HEK293T (cell line): Measurements from ENCODE around the gene FAM3C.
A peak's percentile ranks its signal among the peaks of the same experiment; 100 is the strongest.

Source experiments
- CTCF ChIA-PET: fragments of 350-600 bp; formaldehyde crosslinking; extraction: SDS; loops from one replicate; lab custom pipeline; 2021; ENCODE audit warnings: antibody characterized with exemption, inconsistent platforms; lab: Yijun Ruan, JAX
- POLR2A ChIA-PET: fragments of 350-600 bp; formaldehyde crosslinking; extraction: SDS; loops from one replicate; lab custom pipeline; 2020; ENCODE audit warnings: antibody characterized with exemption, inconsistent platforms; lab: Yijun Ruan, JAX
- DNase-seq: peaks from one replicate; pipeline ENCODE4 v3.0.0; 2012; ENCODE audit warnings: mixed read lengths; ENCODE audit errors: extremely low spot score
- ARNT ChIP-seq: fragments of 450-650 bp; IDR thresholded peaks from 2 replicates; pipeline ENCODE4 v1.6.1; 2017; ENCODE audit warnings: mild to moderate bottlenecking
- BHLHE40 ChIP-seq: fragments of 450-650 bp; IDR thresholded peaks from 2 replicates; pipeline ENCODE4 v1.6.1; 2016; ENCODE audit warnings: mild to moderate bottlenecking, moderate library complexity, borderline replicate concordance
- CTBP1 ChIP-seq: fragments of 450-650 bp; IDR thresholded peaks from 2 replicates; pipeline ENCODE4 v1.6.1; 2016; ENCODE audit warnings: borderline replicate concordance
- ELF4 ChIP-seq: fragments of 450-650 bp; IDR thresholded peaks from 2 replicates; pipeline ENCODE4 v1.6.1; 2017; ENCODE audit warnings: antibody characterized with exemption
- FOXA1 ChIP-seq: fragments of 450-650 bp; IDR thresholded peaks from 2 replicates; pipeline ENCODE4 v1.6.1; 2016; ENCODE audit warnings: mild to moderate bottlenecking
- FOXK2 ChIP-seq: fragments of 450-650 bp; IDR thresholded peaks from 2 replicates; pipeline ENCODE4 v1.6.1; 2016; ENCODE audit warnings: mild to moderate bottlenecking
- FOXM1 ChIP-seq: fragments of 450-650 bp; IDR thresholded peaks from 2 replicates; pipeline ENCODE4 v1.6.1; 2017; ENCODE audit warnings: mild to moderate bottlenecking, borderline replicate concordance
- HDGF ChIP-seq: fragments of 450-650 bp; IDR thresholded peaks from 2 replicates; pipeline ENCODE4 v1.6.1; 2017; ENCODE audit warnings: antibody characterized with exemption, borderline replicate concordance
- L3MBTL2 ChIP-seq: fragments of 450-650 bp; conservative IDR thresholded peaks from 2 replicates; pipeline ENCODE4 v1.6.1; 2016; ENCODE audit warnings: mild to moderate bottlenecking
- LEF1 ChIP-seq: fragments of 450-650 bp; IDR thresholded peaks from 2 replicates; pipeline ENCODE4 v1.6.1; 2017; ENCODE audit warnings: mild to moderate bottlenecking, borderline replicate concordance
- NFRKB ChIP-seq: fragments of 450-650 bp; IDR thresholded peaks from 2 replicates; pipeline ENCODE4 v1.6.1; 2016; ENCODE audit warnings: mild to moderate bottlenecking, moderate library complexity
- SP1 ChIP-seq: fragments of 450-650 bp; IDR thresholded peaks from 2 replicates; pipeline ENCODE4 v1.6.1; 2017
- SUZ12 ChIP-seq: fragments of 450-650 bp; IDR thresholded peaks from 2 replicates; pipeline ENCODE4 v1.6.1; 2016; ENCODE audit warnings: mild to moderate bottlenecking
- TARDBP ChIP-seq: fragments of 450-650 bp; IDR thresholded peaks from 2 replicates; pipeline ENCODE4 v1.6.1; 2016
- ZNF384 ChIP-seq: fragments of 450-650 bp; IDR thresholded peaks from 2 replicates; pipeline ENCODE4 v1.6.1; 2016
- TF ChIP-seq, protein P1 (sequence below): fragments of 450-650 bp; IDR thresholded peaks from 2 replicates; pipeline ENCODE4 v1.6.1; 2016

FAM3C gene

DNA sequence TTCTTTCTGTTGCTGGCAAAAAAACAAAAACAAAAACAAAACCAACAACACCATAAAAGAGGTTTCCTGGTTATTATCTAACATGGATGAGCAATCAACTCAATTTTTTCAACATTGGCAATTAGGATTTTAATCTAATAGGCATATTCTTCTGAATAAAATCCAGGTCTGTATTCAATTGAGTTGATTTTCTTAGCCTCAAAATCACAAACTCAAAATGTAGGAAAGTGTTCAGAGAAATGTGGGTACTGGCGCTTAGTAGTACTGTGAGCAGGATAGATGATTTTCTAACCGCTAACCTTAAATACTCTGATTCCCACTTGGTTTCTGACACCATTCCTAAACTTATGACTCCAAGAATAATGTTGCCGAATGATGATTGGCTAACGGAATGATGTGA, 61.7 kb downstream of the FAM3C start:
- DNase-seq: no peak
- no peak for TF ChIP-seq FOXM1
- TF ChIP-seq LEF1: no peak
- TF ChIP-seq ELF4: no peak
- no peak for TF ChIP-seq HDGF
- TF ChIP-seq SUZ12: no peak
- TF ChIP-seq NFRKB: no peak
- TF ChIP-seq TARDBP: no peak
- no peak for TF ChIP-seq ARNT
- no peak for TF ChIP-seq SP1
- CTCF ChIA-PET: no interaction called here
- POLR2A ChIA-PET: no interaction called here

DNA sequence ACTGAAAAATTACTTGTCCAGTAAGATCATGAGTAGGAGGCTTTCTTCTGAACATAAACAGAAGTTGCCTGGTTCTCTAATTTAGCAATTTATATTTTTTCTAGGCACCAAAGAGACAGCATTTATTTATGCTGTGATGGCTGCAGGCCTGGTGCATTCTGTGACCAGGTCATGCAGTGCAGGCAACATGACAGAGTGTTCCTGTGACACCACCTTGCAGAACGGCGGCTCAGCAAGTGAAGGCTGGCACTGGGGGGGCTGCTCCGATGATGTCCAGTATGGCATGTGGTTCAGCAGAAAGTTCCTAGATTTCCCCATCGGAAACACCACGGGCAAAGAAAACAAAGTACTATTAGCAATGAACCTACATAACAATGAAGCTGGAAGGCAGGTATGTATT, 64.5 kb downstream of the FAM3C start:
- ChIA-PET POLR2A (no interaction called here), CTCF (no interaction called here)
- TF ChIP-seq, protein P1, sequence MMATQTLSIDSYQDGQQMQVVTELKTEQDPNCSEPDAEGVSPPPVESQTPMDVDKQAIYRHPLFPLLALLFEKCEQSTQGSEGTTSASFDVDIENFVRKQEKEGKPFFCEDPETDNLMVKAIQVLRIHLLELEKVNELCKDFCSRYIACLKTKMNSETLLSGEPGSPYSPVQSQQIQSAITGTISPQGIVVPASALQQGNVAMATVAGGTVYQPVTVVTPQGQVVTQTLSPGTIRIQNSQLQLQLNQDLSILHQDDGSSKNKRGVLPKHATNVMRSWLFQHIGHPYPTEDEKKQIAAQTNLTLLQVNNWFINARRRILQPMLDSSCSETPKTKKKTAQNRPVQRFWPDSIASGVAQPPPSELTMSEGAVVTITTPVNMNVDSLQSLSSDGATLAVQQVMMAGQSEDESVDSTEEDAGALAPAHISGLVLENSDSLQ: no peak
- no peak for TF ChIP-seq ARNT
- TF ChIP-seq LEF1: no peak
- no peak for TF ChIP-seq ELF4
- no peak for DNase-seq

DNA sequence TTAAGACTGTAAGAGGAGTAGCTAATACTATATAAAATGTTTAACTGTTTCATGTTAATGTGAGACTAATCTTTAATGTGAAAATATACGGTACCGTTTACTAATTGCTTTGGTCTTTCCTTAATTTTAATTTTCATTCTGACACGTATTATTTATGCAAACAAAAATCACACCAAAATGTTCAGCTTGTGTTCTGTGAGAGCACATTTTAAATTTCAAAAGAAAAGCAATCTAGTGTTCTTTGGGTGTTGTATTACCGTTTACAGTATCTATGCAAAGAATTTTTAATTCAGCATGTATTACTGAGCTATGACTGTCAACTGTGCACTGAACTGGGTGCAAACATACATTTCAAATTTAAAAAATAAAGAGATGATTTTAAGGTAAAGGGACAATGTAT, 65.1 kb downstream of the FAM3C start:
- POLR2A ChIA-PET: no interaction called here
- no peak for TF ChIP-seq SP1
- no peak for TF ChIP-seq L3MBTL2
- TF ChIP-seq HDGF: no peak
- no peak for TF ChIP-seq CTBP1
- TF ChIP-seq LEF1: no peak
- TF ChIP-seq ARNT: no peak
- no peak for TF ChIP-seq ELF4
- no peak for TF ChIP-seq NFRKB
- no peak for TF ChIP-seq BHLHE40
- TF ChIP-seq FOXK2: no peak
- TF ChIP-seq TARDBP: no peak
- TF ChIP-seq FOXA1: no peak
- TF ChIP-seq, protein P1: no peak
- TF ChIP-seq ZNF384: no peak
- DNase-seq: no peak
- CTCF ChIA-PET: interaction anchor here (0.6 kb wide), 1 partner anchor 70 kb away, joined by 3 read pairs; no protein-coding TSS in a partner anchor

DNA sequence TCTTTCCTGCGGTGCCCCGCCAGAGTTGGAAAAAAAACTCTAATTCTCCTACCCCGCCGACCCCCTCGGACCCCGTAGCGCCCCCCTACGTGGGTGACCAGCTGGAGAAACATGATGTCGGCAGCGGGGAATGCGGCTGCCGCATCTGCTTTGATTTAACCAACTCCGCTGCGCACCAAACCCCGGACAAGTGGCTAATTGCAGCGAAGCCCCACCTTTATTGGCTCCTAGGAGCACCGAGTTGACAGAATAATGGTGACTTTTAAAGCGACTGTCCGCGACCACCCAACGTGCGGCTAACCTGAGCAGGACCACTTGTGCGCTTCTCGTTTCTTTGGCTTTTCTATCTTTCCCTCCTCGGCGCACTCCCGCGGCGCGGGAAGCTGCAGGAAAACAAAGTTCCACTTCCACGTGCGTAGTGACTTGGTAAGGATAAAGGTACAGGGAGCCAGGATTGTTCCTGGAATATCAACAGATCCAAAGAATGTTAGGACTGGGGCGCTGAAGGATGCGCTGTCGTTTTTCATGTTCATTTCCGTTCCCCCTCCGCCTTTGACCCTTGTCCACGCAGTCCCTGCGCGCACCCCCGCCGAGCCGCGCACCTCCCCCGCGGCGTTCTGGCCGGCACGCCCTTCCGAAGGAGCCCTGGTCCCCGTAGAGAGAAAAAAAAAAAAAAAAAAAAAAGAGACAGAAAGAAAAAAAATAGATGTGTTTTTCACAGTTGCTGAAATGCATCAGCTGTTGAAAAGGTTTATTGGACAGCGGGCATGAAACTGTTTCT, 65.9 kb downstream of the FAM3C start:
- no peak for TF ChIP-seq FOXM1
- TF ChIP-seq L3MBTL2: peak; percentile 85
- TF ChIP-seq, protein P1: no peak
- TF ChIP-seq ZNF384: peak; percentile 81
- ChIA-PET POLR2A (no interaction called here), CTCF (interaction anchor here (0.5 to 1.1 kb wide), 4 partner anchors 16 to 245 kb away, joined by 3 to 4 read pairs (median 3); no protein-coding TSS in a partner anchor)
- DNase-seq: peak; percentile 21

DNA sequence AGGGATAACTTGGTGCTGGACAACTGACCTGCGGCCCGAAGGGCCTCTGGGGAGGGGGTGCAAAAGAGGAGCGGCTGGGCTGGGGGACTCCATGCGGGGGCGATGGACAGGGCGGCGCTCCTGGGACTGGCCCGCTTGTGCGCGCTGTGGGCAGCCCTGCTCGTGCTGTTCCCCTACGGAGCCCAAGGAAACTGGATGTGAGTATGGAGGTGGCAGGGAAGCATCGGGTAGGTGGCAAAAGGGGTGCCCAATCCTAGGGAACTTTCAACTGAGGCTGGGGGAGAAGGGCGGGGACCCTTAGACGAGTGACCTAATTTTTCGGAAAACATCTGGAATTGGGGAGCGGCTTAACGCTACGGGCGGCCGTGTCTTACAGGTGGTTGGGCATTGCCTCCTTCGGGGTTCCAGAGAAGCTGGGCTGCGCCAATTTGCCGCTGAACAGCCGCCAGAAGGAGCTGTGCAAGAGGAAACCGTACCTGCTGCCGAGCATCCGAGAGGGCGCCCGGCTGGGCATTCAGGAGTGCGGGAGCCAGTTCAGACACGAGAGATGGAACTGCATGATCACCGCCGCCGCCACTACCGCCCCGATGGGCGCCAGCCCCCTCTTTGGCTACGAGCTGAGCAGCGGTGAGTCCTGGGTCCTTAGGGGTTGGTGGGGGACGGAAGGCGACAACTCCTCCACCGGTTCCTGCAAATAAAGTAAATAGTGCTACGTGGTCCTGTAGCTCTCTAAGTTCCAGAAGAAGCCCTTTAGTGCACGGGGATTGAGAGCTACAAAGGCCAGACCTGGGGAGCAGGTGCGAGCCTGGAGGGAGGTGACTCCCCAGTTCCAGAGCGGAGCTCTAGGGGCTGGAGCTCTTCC, 66.7 kb downstream of the FAM3C start:
- CTCF ChIA-PET: interaction anchor here (0.5 to 1.1 kb wide), 3 partner anchors 15 to 245 kb away, joined by 3 to 4 read pairs (median 3); no protein-coding TSS in a partner anchor
- POLR2A ChIA-PET: no interaction called here
- DNase-seq: peak; percentile 21
- TF ChIP-seq NFRKB (no peak), FOXM1 (no peak), ZNF384 (no peak)

DNA sequence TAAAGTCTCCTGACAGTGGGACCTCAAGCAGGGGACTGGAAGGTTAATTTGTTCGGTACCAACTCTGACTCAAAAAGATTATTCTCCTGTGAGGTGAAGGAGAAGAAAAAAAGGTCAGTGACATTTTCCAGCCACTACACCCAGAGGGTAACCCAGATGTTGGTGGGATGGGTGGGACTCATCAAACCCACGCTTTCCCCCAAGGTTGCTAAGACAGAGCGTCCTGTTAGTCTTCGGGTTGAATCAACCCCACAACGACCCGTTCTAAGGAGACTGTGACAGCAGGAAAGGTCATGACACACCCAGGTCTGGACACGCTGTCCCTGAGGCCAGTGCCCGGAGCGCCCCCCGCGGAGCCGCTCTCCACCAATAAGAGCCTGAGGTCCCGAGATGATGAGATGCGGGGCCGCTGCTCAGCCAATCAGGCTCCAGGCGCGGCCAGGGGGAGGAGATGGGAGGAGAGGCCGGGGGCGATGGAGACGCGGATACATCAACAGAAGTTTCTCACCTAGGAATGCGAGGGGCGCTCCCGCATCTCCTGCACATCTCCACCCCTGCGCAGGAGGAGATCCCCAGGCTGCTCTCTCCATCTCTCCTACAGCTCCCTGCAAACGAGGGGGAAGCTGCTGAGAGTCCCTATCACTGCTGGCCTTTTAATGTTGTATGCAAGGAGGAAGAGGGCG, 67.5 kb downstream of the FAM3C start, which contains the start of gene WNT16:
Gene WNT16 (plus strand): TSS at position 493 of the 683 bp plus-strand sequence. CDS start 293 bp downstream, outside the sequence.
- ChIA-PET CTCF (no interaction called here), POLR2A (no interaction called here)
- no peak for DNase-seq
- TF ChIP-seq FOXA1: no peak
- TF ChIP-seq NFRKB: no peak
- no peak for TF ChIP-seq ELF4
- TF ChIP-seq ARNT: no peak
- no peak for TF ChIP-seq HDGF
- TF ChIP-seq FOXM1: no peak
- no peak for TF ChIP-seq SP1
- no peak for TF ChIP-seq LEF1
- TF ChIP-seq SUZ12: no peak
- TF ChIP-seq FOXK2: no peak
- no peak for TF ChIP-seq BHLHE40
- TF ChIP-seq, protein P1: no peak
- TF ChIP-seq CTBP1: no peak
- no peak for TF ChIP-seq TARDBP
- no peak for TF ChIP-seq L3MBTL2
- no peak for TF ChIP-seq ZNF384
